K562 (cell line): ENCODE data around the gene RMND5B. TPM values are rescaled to one million over a fixed set of nuclear protein-coding genes. Genes with fewer than 3 reads are reported as not detected.
A peak's percentile ranks its signal among the peaks of the same experiment; 100 is the strongest.

Experiments used
- CC2D1A ChIP-seq: fragments of 450-650 bp; IDR thresholded peaks from 2 replicates; pipeline ENCODE4 v1.6.1; 2017; ENCODE audit warnings: mild to moderate bottlenecking
- DIDO1 ChIP-seq: fragments of 450-650 bp; IDR thresholded peaks from 2 replicates; pipeline ENCODE4 v1.6.1; 2016; ENCODE audit warnings: low read depth, missing biosample characterization, missing genetic modification characterization
- OTX1 ChIP-seq: fragments of 450-650 bp; formaldehyde crosslinking; IDR thresholded peaks from 2 replicates; pipeline ENCODE4 v1.4.0; 2022; ENCODE audit warnings: mild to moderate bottlenecking
- SMARCE1 ChIP-seq: fragments of 450-650 bp; IDR thresholded peaks from 2 replicates; pipeline ENCODE4 v1.7.1; 2016; ENCODE audit warnings: mild to moderate bottlenecking
- SREBF2 ChIP-seq: sonication (generic); formaldehyde crosslinking; IDR thresholded peaks from 2 replicates; pipeline ENCODE4 v1.4.0; 2020; ENCODE audit warnings: mild to moderate bottlenecking, missing genetic modification reagents
- TEAD4 ChIP-seq, 2 experiments: sonication (generic) in 1 of 2; formaldehyde crosslinking in 1 of 2; IDR thresholded peaks; 2 replicates each; pipeline versions ENCODE4 v1.6.1 to v1.8.0; 2012 to 2022; ENCODE audit warnings: borderline replicate concordance in 1 of 2, inconsistent platforms in 1 of 2, low read length in 1 of 2, mild to moderate bottlenecking in 1 of 2, missing genetic modification reagents in 1 of 2
- polyA plus RNA-seq, 8 experiments: library from polyadenylated mRNA; depleted of rRNA in 4 of 8; stranded (reverse) in 5 of 8; unstranded in 3 of 8; fragments of >200 nt; fragmentation: Nextera tagmentation in 2 of 8; fragmentation: Illumina TruSeq in 1 of 8; extraction: Ambion mirVana in 2 of 8; extraction: Trizol in 1 of 8; gene quantifications; 2 replicates each; pipeline versions ENCODE4 v1.2.1 to v1.2.3, GENCODE V29; 2011 to 2014; ENCODE audit warnings: inconsistent platforms in 1 of 8, missing spikeins in 1 of 8
- total RNA-seq, 7 experiments: library from RNA; depleted of rRNA in 6 of 7; stranded (reverse); fragments of >200 nt in 6 of 7; fragmentation: Illumina TruSeq in 2 of 7; extraction: Trizol in 2 of 7; gene quantifications; 2 replicates each; pipeline versions ENCODE4 v1.2.1 to v1.2.3, GENCODE V29; 2011 to 2021; ENCODE audit warnings: low replicate concordance in 1 of 7
- TF ChIP-seq, protein P1 (sequence below): fragments of 250-450 bp; sonication (Bioruptor Pico); IDR thresholded peaks from 2 replicates; pipeline ENCODE4 v1.5.1; 2021; ENCODE audit warnings: mild to moderate bottlenecking

Gene RMND5B
- total and polyA plus RNA-seq, 9 of the 15 experiments (the other 6 are each of a cell fraction or from before 2014, with no cell fraction given) = 2.6 to 57.0 (median 28.3) TPM

DNA sequence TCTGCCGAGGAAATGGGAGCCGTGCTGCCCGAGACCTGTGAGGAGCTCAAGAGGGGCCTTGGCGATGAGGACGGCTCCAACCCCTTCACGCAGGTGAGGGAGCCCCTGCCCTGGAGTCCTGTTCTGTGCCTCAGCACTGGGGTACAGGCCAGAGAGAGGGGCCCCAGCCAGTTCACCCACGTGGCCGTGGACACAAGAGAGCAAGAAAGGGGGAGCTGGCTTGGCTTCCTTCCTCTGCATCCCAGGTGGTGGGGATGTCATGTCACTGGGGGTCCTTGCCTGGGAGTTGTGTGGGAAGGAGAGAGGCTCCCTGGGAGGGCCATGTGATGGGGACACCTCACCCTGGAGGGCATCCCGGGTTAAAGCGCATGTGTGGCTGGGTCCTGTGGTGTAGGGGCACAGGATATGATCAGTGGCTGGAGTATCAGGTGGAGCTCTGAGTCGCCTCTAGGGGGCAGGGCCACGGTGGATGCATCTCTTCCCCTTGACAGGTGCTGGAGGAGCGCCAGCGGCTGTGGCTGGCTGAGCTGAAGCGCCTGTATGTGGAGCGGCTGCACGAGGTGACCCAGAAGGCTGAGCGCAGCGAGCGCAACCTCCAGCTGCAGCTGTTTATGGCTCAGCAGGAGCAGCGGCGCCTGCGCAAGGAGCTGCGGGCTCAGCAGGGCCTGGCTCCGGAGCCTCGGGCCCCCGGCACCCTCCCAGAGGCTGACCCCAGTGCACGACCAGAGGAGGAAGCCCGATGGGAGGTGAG lies 10.0 kb upstream of the RMND5B start (continued):
- TF ChIP-seq, protein P1, sequence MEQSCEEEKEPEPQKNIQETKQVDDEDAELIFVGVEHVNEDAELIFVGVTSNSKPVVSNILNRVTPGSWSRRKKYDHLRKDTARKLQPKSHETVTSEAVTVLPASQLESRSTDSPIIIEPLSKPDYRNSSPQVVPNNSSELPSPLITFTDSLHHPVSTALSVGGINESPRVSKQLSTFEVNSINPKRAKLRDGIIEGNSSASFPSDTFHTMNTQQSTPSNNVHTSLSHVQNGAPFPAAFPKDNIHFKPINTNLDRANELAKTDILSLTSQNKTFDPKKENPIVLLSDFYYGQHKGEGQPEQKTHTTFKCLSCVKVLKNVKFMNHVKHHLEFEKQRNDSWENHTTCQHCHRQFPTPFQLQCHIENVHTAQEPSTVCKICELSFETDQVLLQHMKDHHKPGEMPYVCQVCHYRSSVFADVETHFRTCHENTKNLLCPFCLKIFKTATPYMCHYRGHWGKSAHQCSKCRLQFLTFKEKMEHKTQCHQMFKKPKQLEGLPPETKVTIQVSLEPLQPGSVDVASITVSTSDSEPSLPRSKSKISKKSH = no peak
- TF ChIP-seq CC2D1A (no peak), DIDO1 (tag) (no peak), SREBF2 (CRISPR knock-in tag) (no peak), OTX1 (CRISPR knock-in tag) (no peak), SMARCE1 (no peak), TEAD4 (IDR thresholded peaks at IDR 0.05; ENCODE audit: low read length) (0 out of 2 replicates have a peak, but pooled peaks have one; percentile 24), TEAD4 (CRISPR knock-in tag; IDR thresholded peaks at IDR 0.05; ENCODE audit: borderline replicate concordance) (no peak)
